IPS DF 4.7 (cell line): ENCODE results near the gene CD109.
"Not testable (repeated sequence)": the region's sequence is repeated elsewhere in the genome, so short reads cannot be mapped to it uniquely, and the experiment has no call there.

ENCODE experiments used
- DNase-seq: peaks from one replicate; pipeline ENCODE4 v3.0.0-alpha.2; 2013; ENCODE audit warnings: low spot score; ENCODE audit errors: extremely low read depth

The CD109 gene

GRCh38 chr6:73695619-73696421, at the start of gene CD109:
Gene CD109 (plus strand): TSS chr6:73696203. CDS start chr6:73696216, 13 bp downstream.
- peak; percentile 41 for DNase-seq

GRCh38 chr6:73648166-73648565, 47.8 kb upstream of the CD109 start:
- no peak for DNase-seq

GRCh38 chr6:73649783-73650182, 46.2 kb upstream of the CD109 start:
- DNase-seq = no peak

GRCh38 chr6:73652637-73653570, 43.1 kb upstream of the CD109 start:
- DNase-seq = peak; percentile 49

- peak; percentile 68 for DNase-seq
Measured at GRCh38 chr6:73653571-73654424, 42.2 kb upstream of the CD109 start, which contains the start of gene SLC17A5. Gene SLC17A5 (minus strand): TSS chr6:73653992. CDS start chr6:73653886, 106 bp downstream.

- DNase-seq = no peak
Measured at GRCh38 chr6:73655341-73655917, 40.6 kb upstream of the CD109 start.

GRCh38 chr6:73656531-73657145, 39.4 kb upstream of the CD109 start:
- no peak for DNase-seq

- no peak for DNase-seq
Measured at GRCh38 chr6:73657201-73657600, 38.8 kb upstream of the CD109 start.

GRCh38 chr6:73664701-73665100, 31.3 kb upstream of the CD109 start:
- no peak for DNase-seq

- DNase-seq = no peak
Measured at GRCh38 chr6:73665686-73666319, 30.2 kb upstream of the CD109 start.

- no peak for DNase-seq
Measured at GRCh38 chr6:73666393-73666792, 29.6 kb upstream of the CD109 start.

GRCh38 chr6:73667798-73668197, 28.2 kb upstream of the CD109 start:
- no peak for DNase-seq

GRCh38 chr6:73669005-73669404, 27.0 kb upstream of the CD109 start:
- DNase-seq = no peak

- DNase-seq = no peak
Measured at GRCh38 chr6:73671911-73672685, 23.9 kb upstream of the CD109 start.

- no peak for DNase-seq
Measured at GRCh38 chr6:73675466-73676098, 20.4 kb upstream of the CD109 start.

GRCh38 chr6:73679009-73679408, 17.0 kb upstream of the CD109 start:
- no peak for DNase-seq

GRCh38 chr6:73679846-73680245, 16.2 kb upstream of the CD109 start:
- DNase-seq = not testable (repeated sequence)

GRCh38 chr6:73680289-73680918, 15.6 kb upstream of the CD109 start:
- DNase-seq = no peak
